IPS DF 4.7 (cell line): ENCODE results near the gene KTN1.

Experiments
- DNase-seq: peaks from one replicate; pipeline ENCODE4 v3.0.0-alpha.2; 2013; ENCODE audit warnings: low spot score; ENCODE audit errors: extremely low read depth

The KTN1 gene, protein sequence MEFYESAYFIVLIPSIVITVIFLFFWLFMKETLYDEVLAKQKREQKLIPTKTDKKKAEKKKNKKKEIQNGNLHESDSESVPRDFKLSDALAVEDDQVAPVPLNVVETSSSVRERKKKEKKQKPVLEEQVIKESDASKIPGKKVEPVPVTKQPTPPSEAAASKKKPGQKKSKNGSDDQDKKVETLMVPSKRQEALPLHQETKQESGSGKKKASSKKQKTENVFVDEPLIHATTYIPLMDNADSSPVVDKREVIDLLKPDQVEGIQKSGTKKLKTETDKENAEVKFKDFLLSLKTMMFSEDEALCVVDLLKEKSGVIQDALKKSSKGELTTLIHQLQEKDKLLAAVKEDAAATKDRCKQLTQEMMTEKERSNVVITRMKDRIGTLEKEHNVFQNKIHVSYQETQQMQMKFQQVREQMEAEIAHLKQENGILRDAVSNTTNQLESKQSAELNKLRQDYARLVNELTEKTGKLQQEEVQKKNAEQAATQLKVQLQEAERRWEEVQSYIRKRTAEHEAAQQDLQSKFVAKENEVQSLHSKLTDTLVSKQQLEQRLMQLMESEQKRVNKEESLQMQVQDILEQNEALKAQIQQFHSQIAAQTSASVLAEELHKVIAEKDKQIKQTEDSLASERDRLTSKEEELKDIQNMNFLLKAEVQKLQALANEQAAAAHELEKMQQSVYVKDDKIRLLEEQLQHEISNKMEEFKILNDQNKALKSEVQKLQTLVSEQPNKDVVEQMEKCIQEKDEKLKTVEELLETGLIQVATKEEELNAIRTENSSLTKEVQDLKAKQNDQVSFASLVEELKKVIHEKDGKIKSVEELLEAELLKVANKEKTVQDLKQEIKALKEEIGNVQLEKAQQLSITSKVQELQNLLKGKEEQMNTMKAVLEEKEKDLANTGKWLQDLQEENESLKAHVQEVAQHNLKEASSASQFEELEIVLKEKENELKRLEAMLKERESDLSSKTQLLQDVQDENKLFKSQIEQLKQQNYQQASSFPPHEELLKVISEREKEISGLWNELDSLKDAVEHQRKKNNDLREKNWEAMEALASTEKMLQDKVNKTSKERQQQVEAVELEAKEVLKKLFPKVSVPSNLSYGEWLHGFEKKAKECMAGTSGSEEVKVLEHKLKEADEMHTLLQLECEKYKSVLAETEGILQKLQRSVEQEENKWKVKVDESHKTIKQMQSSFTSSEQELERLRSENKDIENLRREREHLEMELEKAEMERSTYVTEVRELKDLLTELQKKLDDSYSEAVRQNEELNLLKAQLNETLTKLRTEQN (N-terminal part only)

DNA sequence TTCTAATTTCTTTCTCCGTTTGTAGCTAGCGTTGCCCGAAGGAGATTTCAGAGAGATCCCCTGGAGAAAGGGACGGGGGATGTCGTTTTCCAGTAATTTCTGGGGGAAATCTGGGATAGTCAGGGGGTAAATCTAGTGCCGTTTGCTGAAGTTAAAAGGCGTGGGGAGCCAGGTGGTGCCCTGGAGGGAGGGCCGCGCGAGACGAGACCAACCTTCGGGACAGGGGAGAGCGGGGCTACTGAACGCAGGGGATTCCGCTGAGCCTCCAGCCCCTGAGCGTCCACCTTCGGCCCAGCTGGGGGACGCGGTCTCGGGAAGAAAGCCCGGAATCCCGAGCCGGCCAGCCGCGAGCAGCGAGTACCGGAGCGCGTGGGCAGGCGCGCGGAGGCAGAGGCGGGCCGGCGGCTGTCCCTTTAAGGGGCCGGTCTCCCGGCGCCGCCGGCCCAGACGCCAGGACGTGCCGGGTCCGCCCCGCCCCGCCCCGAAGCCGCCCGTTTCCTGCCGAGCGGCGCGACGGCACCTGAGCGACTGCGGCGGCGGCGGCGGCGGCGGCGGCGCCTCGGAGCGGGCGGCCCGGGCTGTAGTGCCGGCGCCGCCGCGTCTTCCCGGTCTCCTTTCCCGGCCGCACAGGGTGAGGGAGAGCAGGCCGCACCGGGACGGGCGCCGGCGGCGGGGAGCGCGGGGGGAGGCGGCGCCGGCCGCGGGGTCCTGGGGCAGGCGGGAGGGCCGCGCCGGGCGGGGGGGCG is at the start of gene KTN1:
KTN1 (plus strand) TSS at position 484 of the 746 bp plus-strand sequence. CDS start 31,842 bp downstream, outside the sequence.
- no peak for DNase-seq

GRCh38 chr14:55530464-55530863 is 49.5 kb upstream of the KTN1 start:
- no peak for DNase-seq

GRCh38 chr14:55532645-55533344 is 47.2 kb upstream of the KTN1 start:
- no peak for DNase-seq

DNA sequence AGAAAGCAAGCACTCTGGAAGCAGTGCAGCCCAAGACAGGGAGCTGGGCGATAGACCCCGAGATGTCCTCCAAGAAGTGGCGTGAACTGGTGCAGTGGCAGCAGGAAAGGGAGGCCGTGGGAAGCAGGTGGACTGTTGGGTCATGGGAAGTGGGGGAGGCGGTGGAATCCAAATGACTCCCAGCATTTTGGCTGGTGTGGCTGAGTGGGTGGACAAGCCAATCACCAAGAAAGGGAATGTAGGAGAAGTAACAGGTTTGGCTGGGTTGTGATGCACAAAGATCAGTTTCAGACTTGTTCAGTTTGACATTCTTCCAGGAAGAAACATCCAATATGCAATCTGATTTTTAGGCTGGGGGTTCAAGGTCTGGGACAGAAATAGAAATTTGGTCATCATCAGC is 46.0 kb upstream of the KTN1 start:
- no peak for DNase-seq

GRCh38 chr14:55535516-55536203 is 44.3 kb upstream of the KTN1 start:
- no peak for DNase-seq

DNA sequence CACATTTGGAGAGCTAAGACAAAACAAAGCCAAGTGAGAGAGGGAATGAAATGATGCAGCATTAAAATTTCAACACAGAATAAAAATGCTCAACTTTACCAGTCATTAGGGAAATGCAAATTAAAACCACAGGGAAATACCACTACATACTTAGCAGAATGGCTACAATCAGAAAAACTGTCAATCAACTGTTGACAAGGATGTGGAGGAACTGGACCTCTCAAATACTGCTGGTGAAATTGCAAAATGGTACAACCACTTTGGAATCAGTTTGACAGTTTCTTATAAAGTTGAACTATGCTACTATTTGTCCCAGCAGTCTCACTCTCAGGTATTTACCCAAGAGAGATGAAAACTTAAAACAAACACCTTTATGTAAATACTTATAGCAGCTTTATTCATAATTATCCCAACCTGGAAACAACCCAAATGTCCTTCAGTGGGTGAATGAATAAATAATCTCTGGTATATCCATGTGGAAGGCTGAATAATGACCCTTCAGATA is 43.8 kb upstream of the KTN1 start:
- DNase-seq, result no peak

GRCh38 chr14:55537782-55538181 is 42.2 kb upstream of the KTN1 start:
- DNase-seq, result no peak

DNA sequence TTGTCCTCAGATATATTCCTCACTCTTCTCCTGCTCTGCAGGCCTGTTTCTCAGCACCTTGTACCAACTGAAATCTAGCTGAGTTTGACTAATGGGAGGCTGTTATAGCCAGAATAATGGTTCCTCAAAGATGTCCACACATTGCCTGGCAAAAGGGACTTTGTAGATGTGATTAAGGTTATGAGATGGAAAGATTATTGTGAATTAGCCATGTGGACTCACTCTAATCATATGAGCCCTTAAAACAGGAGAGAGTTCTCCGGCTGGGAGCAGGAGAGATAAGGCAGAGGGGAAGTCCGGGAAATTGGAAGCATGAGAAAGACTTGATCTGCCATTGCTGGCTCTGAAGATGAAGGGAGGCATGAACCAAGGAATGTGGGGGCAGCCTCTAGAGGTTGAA is 40.0 kb upstream of the KTN1 start:
- no peak for DNase-seq

DNA sequence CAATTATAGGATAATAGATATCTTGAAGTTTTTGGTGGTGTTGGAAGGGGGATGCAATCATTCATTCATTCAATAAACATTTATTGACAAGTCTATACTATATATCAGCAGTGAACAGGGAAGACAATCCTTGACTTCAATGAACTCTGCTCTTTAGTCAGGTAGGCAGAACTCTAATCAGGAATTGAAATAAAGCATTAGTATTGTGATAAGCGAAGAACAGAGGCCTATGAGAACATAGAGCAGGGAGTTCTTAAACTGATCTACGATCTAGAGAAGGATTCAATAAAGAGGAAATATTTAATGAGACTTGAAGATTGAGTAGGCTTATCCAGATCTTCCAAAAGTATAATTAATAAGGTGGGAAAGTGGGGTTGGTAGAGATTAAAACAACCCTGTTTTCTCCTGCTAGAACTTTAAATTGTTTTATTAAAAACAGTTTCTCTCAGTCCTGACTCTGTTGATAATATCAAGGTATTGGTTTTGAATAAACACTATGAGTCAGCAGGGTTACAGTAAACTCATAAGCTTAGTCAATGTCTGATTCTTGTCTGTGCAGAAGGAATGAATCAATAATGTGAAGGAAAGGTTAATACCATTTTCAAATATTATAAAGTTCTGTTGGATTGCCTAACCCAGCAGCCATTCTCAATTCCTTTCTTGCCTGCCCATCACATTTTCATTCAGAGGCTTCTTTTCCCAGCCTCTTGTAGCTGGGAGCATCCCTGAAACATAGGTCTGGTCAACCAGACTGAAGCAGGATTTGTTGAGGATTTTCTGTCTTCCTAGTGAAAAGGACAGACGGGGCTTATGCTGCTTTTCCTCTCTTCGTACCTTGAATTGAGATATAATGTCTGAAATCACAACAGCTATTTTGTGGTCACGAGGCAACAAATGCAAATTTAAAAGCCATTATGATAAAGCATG is 38.9 kb upstream of the KTN1 start:
- DNase-seq, result no peak

GRCh38 chr14:55545779-55546178 is 34.2 kb upstream of the KTN1 start:
- no peak for DNase-seq

DNA sequence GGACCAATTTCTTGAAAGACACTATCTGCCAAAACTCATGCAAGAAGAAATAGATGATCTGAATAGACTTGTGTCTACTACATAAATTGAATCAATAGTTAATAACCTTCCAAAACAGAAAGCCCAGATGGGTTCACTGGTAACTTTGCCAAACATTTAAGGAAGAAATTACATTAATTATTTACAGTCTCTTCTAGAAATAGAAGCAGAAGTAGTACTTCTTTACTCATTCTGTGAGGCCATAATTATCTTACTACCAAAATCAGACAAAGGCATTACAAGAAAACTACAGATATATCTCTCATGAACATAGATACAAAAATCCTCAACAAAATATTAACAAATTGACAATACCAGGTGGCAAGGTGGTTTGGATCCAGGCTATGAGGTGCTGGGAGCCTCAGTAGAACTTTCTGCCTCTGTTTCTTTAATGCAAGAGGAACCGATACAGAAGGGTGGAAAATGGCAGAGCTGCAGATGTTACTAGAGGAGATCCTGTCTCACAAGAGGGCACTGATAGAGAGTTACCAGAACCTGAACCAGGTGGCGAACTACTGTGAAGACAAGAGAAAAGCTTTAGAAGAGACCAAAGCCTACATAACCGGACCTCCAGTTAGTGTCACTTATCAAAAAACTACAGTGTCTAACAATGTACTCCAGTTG is 33.7 kb upstream of the KTN1 start:
- no peak for DNase-seq

DNA sequence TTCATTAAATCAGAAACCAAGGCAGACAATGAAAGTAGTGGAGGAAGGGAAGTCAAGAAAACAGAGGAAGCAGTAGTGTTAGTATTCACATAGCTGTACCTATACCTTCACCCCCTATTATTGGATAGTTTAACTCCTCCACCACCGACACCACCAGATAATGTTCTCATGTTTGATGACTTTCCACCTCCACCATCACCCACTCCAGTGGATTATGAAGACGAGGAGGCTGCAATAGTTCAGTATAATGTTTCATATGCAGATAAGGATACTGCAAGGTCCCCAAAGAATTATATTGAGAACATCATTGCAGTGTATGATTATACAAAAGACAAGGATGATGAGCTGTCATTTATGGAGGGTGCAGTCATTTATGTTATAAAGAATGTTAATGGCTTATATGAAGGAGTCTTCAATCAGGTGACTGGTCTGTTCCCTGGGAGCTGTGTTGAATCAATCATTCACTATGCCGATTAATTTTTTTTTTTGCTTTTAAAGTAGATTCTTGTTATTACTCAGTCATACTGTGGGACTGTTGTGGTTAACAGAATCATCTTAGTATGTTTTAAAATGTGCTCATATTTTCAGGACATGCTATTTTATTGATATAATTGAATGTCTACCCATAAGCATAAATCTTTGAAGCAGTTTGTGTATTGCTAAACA is 32.2 kb upstream of the KTN1 start:
- DNase-seq, result no peak

GRCh38 chr14:55553791-55554190 is 26.2 kb upstream of the KTN1 start:
- no peak for DNase-seq

GRCh38 chr14:55556929-55557623 is 22.9 kb upstream of the KTN1 start:
- no peak for DNase-seq

DNA sequence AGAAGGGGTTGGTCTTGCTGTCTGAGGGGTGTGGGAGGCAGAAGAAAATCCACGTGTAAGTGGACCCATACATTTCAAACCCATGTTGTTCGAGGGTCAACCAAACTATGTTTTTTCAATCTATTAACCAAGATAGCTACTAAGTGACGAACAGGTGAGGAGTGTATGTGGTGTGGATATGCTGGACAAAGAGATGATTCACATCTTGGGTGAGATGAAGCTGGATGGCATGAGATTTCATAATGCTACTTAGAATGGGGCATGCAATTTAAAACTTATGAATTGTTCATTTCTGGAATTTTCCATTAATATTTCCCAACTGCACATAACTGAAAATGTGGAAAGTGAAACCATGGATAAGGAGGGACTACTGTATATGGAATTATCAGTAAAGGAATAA is 17.9 kb upstream of the KTN1 start:
- DNase-seq, result no peak

GRCh38 chr14:55568618-55569017 is 11.4 kb upstream of the KTN1 start:
- no peak for DNase-seq
